WTC11 (cell line): ENCODE measurements around the gene LRRIQ1.

Experiments used
- NFYB ChIP-seq: sonication (generic); formaldehyde crosslinking; conservative IDR thresholded peaks from 2 replicates; pipeline ENCODE4 v1.8.0; 2022; ENCODE audit warnings: low read depth, missing genetic modification reagents
- TF ChIP-seq, protein P1 (sequence below): sonication (generic); formaldehyde crosslinking; IDR thresholded peaks from 2 replicates; pipeline ENCODE4 v1.8.1; 2023; ENCODE audit warnings: mild to moderate bottlenecking, missing genetic modification reagents

DNA sequence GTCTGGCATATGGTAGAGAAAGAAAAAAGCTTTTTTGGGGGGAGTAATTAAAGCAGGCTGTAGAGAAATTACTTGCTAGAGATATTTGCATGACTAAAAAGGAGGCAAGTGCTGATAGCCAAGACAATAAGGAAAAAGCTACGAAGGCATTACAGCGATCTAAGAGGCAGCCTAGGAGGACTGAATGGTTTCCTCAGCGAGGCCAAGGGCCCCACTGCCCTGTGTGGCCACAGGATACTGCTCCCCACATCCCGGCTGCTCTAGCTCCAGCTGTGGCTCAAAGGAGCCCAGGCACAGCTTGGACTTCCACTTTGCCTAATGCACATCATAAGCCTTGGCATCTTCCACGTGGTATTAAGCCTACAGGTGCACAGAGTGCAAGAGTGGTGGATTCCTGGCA is 53.6 kb downstream of the LRRIQ1 start:
- TF ChIP-seq NFYB (CRISPR knock-in tag): no peak
- TF ChIP-seq, protein P1, sequence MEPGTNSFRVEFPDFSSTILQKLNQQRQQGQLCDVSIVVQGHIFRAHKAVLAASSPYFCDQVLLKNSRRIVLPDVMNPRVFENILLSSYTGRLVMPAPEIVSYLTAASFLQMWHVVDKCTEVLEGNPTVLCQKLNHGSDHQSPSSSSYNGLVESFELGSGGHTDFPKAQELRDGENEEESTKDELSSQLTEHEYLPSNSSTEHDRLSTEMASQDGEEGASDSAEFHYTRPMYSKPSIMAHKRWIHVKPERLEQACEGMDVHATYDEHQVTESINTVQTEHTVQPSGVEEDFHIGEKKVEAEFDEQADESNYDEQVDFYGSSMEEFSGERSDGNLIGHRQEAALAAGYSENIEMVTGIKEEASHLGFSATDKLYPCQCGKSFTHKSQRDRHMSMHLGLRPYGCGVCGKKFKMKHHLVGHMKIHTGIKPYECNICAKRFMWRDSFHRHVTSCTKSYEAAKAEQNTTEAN (CRISPR knock-in tag): no peak
